HG03064 (cell line): ENCODE measurements around the gene FLYWCH2.
A peak's percentile ranks its signal among the peaks of the same experiment; 100 is the strongest.
"Not testable (repeated sequence)": the region's sequence is repeated elsewhere in the genome, so short reads cannot be mapped to it uniquely, and the experiment has no call there.

Source experiments
- ATAC-seq: cut with Tn5 transposase; IDR thresholded peaks from one replicate; pipeline ENCODE4 v1.9.1; 2021; ENCODE audit warnings: low read depth; ENCODE audit not compliant: unreplicated experiment

Gene FLYWCH2

GRCh38 chr16:2881783-2882649 is 999 bp upstream of the FLYWCH2 start:
- peak; percentile 13 for ATAC-seq

GRCh38 chr16:2883458-2883908 is 468 bp downstream of the FLYWCH2 start:
- no peak for ATAC-seq

DNA sequence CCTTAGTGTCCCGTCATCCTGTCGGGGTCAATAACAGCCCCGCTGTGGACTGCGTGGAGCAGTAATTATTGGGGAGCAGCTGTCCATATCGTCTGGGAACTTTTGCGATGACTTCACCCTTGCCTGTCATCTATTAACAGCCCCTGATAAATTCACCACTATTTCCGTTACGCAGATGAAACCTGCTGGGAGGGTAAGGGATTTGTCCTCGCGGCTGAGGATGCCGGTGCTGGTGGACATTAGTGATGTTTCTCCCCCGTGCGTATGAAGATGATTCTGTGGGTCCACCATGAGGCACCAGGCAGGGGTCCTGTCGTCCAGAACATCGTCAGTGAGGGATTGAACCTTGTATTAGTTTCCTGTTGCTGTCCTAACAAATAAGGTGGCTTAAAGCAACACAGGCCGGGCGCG is 1.0 kb downstream of the FLYWCH2 start:
- no peak for ATAC-seq

DNA sequence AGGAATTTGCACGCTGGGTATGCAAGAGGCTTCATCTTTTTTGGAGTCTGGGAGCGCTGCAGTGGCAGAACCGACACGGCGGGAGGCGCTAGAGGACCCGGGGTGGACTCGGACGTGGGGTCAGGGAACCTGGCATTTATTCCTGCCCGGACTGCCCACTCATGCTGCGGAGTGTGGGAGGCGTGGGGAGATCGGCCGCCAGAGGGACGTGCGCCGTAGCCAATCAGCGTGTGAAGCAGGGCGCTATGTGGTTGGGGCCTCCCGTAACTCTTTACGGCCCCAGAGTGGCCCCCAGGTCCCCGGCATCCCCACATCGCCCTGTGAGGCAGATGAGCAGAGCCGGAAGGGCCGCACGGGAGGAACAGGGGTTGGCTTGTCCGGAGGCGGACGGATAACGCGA is 11.2 kb downstream of the FLYWCH2 start:
- no peak for ATAC-seq

GRCh38 chr16:2895813-2896212 is 12.8 kb downstream of the FLYWCH2 start:
- ATAC-seq, result no peak

GRCh38 chr16:2896480-2897010 is 13.5 kb downstream of the FLYWCH2 start:
- no peak for ATAC-seq

GRCh38 chr16:2897110-2897509 is 14.1 kb downstream of the FLYWCH2 start:
- no peak for ATAC-seq

DNA sequence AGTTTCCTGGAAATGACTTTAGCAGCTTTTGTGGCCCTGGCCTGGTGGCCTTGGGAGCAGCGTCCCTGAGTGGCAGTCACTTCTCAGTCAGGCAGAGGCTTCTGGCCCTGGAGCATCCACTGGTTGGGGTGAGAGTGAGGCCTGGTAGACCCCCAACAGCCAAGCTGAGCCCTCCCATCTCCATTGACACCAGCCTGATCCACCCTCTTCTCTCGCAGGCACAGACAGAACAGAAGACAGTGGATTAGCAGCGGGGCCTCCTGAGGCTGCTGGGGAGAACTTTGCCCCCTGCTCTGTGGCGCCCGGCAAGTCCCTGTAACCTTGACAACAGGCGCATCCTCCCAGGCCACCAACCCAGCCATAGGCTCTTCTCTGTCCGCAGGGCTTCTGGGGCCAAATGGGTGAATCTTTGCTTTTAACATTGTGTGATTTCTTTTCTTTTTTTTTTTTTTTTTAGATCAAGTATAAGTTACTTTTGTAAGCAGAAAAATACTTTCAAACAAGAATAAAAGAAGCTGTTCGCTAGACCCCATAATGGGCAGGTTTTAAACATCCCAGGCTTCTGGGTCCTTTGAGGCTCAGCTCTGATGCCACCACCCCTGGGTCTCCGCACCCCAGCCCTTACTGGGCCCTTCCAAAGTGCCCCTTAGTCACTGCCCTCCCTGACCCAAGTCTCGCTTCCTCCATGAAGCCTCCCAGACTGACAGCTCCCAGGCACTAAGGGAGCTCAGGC is 16.0 kb downstream of the FLYWCH2 start:
- no peak for ATAC-seq

GRCh38 chr16:2899564-2900072 is 16.6 kb downstream of the FLYWCH2 start:
- no peak for ATAC-seq

DNA sequence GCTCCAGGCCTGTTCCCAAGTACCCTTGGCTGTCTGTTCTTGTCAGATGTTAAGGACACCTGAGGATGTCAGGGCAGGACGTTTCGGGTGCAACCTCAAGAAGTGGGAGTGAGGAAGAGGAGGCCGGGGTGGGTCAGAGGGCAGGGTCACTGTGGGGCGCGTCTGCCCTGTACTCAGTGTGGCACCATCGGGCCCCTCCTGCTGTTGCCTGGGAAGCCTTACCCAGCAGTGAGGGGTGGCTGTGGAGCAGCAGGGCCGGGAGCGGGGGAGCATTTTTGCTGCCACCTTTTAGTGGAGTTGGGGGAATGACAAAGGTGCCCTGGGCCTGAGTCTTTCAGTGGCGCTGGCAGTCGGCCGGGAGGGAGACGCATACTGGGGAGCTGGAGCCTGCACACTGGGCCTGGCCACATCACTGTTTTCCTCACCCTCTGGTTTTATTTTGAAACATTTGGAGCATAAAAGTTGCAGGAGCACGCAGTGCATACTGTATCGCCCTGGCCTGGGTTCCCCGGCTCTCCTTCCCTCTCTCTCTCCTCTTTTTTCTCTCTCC is 17.6 kb downstream of the FLYWCH2 start:
- no peak for ATAC-seq

DNA sequence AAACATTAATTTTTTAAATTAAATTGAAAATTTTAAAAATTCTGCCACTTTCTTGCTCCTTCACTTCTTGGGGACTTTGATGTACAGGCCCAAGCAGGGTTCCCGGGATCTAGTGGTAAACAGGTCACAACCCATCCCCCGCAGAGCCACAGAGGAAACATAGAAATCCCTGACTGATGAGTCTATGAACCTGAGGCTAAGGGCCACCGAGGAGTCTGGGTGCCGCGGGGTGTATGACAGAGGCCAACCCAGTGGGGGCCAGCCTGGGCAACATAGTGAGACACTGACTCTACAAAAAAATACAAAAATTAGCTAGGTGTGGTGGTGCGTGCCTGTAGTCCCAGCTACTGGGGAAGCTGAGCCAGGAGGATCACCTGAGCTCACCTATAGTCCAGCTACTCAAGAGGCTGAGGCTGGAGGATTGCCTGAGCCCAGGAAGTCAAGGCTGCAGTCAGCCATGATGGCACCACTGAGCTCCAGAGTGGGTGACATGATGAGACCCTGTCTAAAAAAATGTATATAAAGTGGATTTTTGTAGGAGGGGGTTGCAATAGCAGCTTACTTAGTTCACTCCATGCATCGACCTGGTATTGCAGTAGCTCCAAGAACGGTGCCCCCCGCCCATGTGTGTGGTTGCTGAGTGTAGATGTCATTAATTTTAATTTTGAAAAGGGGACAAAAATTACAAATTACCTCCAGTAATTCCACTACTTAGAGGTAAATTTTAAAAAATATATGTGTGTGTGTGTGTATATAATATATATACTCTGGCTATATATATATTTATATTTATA is 19.5 kb downstream of the FLYWCH2 start:
- no peak for ATAC-seq

DNA sequence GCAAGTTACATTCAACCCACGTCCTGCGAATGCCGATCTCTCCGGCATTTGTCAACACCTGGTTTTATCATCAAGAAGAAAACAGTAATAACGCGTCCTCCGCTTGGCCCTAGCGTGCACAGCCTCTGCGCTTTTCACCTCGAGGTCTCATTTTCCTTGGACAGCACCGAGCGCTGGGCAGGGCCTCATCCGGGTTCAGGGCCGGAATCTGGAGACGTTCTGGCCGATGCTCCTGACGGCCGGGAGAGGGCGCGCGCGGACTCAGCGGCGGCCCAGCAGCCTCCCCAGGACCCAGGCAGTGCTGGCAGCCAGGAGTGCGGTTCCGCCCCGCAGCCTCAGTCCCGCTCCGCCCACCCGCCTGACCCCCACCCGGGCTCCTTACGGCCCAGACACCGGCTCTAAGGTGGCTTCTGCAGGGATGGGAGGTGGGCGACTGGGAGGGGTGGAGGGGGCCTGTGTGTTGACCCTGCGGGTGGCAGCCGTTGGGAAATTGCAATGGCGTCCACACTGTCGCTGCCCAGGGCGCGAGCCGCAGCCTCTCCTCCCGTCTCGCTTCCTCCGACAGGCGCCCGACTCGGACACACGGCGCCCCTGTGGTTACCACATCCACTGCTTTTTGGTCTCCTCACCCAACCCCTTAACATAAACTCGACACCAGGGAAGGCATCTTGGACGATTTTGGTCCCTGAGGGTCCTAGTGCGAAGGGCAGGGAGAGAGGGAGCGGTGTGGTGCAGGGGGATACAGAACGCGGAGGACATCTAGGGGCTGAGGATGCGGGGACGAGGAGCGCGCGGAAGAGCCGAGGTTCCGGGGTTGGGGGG is 21.3 kb downstream of the FLYWCH2 start:
- ATAC-seq, result peak; percentile 54

DNA sequence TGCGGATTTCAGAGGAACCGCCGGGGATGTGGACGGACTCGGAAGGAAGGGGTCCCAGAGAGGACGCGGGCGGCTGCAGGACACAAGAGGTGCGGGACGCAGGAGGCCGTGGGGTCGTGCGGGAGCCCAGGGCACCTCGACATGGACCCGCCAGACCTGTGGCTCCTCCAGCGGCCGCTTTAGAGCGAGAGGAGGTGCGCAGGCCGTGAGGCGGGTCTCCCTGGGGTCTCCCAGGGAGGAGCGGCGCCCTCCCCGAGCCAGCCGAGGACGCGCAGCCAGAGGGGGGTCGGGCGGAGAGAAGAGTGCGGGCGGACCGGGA is 21.9 kb downstream of the FLYWCH2 start:
- ATAC-seq, result no peak

DNA sequence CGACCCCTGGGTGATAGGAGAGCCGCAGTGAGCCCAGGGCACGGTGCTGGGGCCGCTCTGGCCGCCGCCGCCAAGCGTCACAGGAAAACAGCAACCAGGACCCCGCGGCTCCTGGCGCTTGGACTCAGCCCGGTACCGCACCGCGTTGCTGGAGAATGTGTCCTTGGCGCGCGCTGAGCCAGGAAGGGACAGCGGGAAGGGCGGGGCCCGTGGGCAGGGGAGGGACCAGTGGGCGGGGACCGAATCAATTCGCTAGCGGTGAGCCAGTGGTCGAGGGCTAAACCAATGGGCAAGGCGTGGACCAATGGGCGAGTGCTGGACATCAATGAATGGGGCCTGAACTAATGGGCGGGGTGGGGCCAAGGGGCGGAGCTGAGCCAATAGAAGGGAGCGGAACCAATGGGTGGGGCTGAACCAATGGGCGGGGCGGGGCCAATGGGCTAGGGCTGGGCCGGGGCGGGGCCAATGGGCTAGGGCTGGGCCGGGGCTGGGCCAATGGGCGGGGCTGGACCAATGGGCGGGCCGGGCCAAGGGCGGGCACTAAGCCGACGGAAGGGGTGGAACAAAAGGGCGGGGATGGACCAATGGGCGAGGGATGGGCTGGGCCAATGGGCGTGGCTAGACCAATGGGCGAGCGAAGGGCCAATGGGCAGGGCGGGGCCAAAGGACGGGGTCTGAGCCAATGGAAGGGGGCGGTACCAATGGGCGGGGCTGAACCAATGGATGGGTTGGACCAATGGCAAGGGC is 22.4 kb downstream of the FLYWCH2 start:
- ATAC-seq, result peak; percentile 75

DNA sequence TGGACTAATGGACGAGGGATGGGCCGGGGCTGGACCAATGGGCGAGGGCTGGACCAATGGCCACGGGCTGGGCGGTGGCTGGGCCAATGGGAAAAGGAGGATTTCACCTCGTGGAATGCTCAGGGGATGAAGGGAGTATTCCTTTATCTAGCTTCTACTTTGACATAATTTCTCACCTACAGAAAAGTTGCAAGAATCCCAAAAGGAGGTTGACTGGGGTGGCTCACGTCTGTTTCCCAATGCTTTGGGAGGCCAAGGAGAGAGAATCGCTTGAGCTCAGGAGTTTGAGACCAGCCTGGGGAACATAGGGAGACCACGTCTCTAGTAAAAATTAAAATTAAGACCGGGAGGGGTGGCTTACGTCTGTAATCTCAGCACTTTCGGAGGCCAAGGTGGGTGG is 23.0 kb downstream of the FLYWCH2 start:
- ATAC-seq, result no peak

GRCh38 chr16:2907084-2907753 is 24.2 kb downstream of the FLYWCH2 start:
- ATAC-seq, result not testable (repeated sequence)

DNA sequence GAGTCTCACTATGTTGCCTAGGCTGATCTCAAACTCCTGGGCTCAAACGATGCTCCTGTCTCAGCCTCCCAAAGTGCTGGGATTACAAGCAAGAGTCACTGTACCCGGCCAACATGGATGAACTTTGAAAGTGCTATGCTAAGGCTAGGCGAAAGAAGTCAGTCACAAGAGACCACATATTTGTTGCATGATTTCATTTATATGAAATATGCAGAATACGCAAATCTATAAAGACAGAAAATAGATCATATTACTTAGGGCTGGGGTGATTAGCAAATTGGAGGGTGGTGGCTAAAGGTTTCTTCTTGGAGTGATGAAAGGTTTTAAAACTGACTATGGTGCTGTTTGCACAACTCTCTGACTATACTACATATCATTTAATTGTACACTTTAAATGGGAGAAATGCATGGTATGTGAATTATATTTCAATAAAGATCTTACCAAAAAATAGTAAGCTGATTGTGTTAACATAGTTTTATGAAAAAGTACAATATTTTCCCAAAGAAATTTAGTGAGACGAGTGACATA is 27.5 kb downstream of the FLYWCH2 start:
- ATAC-seq, result no peak
